ENCODE results near the gene C6orf120. TPM values are rescaled to one million over a fixed set of nuclear protein-coding genes. Genes with fewer than 3 reads are reported as not detected.

The C6orf120 gene
- total RNA-seq, 1 experiment from 2014 or later = 20.6 TPM

DNA sequence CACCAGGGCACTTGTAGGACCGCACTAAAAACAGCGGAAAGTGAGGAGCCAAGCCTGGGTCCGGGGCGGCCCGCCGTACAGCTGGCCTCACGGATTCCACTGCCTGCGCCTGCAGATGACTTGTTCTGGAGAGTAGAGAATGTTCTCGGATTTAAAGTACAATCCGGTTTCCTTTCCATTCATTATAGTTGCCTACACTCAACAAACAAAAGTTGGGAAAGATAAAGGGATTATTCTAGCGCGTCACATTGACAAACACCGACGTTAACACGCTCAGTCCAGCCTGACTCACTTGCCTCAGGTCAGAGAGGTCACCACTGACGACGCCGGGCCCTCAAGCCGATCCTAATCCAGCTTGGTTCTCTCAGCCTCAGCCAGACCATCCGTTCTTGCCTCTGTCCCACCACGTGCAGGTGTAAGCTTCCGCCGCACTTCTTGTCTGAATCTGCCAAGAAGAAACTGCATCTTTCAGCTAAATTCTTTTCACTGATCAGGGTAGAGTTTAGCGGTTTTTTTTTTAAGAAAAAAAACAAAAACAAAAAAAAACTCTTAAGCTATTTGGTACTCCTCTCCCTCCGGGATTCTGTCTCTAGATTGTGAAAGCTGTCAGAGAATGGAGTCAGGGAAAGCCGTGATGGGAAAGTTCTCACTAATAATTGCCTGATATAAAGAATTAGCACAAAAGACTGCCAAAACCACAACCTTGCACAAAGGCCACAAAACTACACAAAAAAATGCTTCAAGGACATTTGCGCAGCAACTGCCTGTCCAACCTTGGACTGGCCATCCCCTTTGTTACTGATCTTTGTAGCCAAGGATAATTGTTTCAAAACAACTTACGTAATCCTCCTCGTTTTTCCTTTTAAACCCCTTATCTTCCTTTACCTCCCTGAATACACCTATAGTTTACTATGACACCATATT is 23.5 kb downstream of the C6orf120 start:
- H4K20me1 ChIP-seq (ENCODE audit: insufficient read depth) = 0 out of 2 replicates have a peak, but pooled peaks cover 4% of the 10 kb centered on the region
- intact Hi-C loops (cut with micrococcal nuclease) = no loop called here
- peak overlapping the region; percentile 43 to 59 for H3K4me3 ChIP-seq (replicated peaks in 1 of 2; ENCODE audit: low read depth in 1 of 2, low read length in 2 of 2)
- peaks cover 19 to 27% of the 10 kb centered on the region in 2 experiments for H3K4me1 ChIP-seq (ENCODE audit: control insufficient read depth in 1 of 2, insufficient read depth in 2 of 2, low read length in 2 of 2)
- peak overlapping the region; percentile 85 for H3K27ac ChIP-seq (ENCODE audit: low read depth, low read length)
- peak overlapping the region; percentile 75 for H3K4me2 ChIP-seq (ENCODE audit: low read length)
- DNase-seq (ENCODE audit: low read depth, low spot score) (no peak), ATAC-seq (peak; percentile 37)
- ChIA-PET POLR2A (interaction anchor here (0.7 kb wide), 1 partner anchor 26 kb away, joined by 3 read pairs; the partner anchor contains the start of genes DYNLT2 and ERMARD), RAD21 (ENCODE audit: low non-redundant PET in 1 of 2, low total read pairs in 2 of 2, uncharacterized antibody in 2 of 2, unreplicated experiment in 2 of 2) (no interaction called here), CTCF (no interaction called here)
- H3K79me2 ChIP-seq (ENCODE audit: insufficient read depth, low read length) = peaks cover 31% of the 10 kb centered on the region
- peak overlapping the region; percentile 30 for H2AFZ ChIP-seq (ENCODE audit: low read depth, low read length, poor library complexity, severe bottlenecking)
- TF ChIP-seq ELF1 (IDR thresholded peaks at IDR 0.05; ENCODE audit: borderline replicate concordance, low read depth) (no peak), ZFX (IDR thresholded peaks at IDR 0.05) (no peak), EZH2phosphoT487 (IDR thresholded peaks at IDR 0.05; ENCODE audit: borderline replicate concordance) (no peak), JUND (IDR thresholded peaks at IDR 0.05) (no peak)
- TF ChIP-seq, protein P1, sequence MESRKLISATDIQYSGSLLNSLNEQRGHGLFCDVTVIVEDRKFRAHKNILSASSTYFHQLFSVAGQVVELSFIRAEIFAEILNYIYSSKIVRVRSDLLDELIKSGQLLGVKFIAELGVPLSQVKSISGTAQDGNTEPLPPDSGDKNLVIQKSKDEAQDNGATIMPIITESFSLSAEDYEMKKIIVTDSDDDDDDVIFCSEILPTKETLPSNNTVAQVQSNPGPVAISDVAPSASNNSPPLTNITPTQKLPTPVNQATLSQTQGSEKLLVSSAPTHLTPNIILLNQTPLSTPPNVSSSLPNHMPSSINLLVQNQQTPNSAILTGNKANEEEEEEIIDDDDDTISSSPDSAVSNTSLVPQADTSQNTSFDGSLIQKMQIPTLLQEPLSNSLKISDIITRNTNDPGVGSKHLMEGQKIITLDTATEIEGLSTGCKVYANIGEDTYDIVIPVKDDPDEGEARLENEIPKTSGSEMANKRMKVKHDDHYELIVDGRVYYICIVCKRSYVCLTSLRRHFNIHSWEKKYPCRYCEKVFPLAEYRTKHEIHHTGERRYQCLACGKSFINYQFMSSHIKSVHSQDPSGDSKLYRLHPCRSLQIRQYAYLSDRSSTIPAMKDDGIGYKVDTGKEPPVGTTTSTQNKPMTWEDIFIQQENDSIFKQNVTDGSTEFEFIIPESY (IDR thresholded peaks at IDR 0.05; ENCODE audit: extremely low read depth, insufficient replicate concordance, low read length) = no peak
- TF ChIP-seq, protein P2, sequence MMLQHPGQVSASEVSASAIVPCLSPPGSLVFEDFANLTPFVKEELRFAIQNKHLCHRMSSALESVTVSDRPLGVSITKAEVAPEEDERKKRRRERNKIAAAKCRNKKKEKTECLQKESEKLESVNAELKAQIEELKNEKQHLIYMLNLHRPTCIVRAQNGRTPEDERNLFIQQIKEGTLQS (IDR thresholded peaks at IDR 0.05) = no peak
- TF ChIP-seq, protein P3, sequence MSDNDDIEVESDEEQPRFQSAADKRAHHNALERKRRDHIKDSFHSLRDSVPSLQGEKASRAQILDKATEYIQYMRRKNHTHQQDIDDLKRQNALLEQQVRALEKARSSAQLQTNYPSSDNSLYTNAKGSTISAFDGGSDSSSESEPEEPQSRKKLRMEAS (IDR thresholded peaks at IDR 0.05) = peak; percentile 38; the same call in 1 of the 2 replicates
- H3K36me3 ChIP-seq (ENCODE audit: control insufficient read depth in 1 of 2, insufficient read depth in 2 of 2, low read length in 2 of 2) = no peaks in the 10 kb centered on the region
- TSS peak; percentile 58 for BruUV-seq (replicated peaks)
- no peaks in the 10 kb centered on the region for H3K9me3 ChIP-seq (ENCODE audit: control insufficient read depth in 1 of 2, insufficient read depth in 1 of 2, low read depth in 1 of 2, low read length in 2 of 2)
- peak overlapping the region; percentile 67 for H3K9ac ChIP-seq (ENCODE audit: low read length)
- no peaks in the 10 kb centered on the region for H3K9me2 ChIP-seq (ENCODE audit: insufficient read depth)
- no peaks in the 10 kb centered on the region for H3K27me3 ChIP-seq (ENCODE audit: insufficient read depth, low read length)
